SJSA1 (cell line): ENCODE data around the gene KRTAP10-7. TPM values are rescaled to one million over a fixed set of nuclear protein-coding genes. Genes with fewer than 3 reads are reported as not detected.
"Not testable (repeated sequence)": the region's sequence is repeated elsewhere in the genome, so short reads cannot be mapped to it uniquely, and the experiment has no call there.

Experiments
- DNase-seq, 2 experiments: peaks; one replicate each; pipeline ENCODE4 v3.0.0-alpha.2; 2015 to 2020; ENCODE audit warnings: low spot score in 2 of 2, low read depth in 1 of 2
- H3K27ac ChIP-seq: fragments of 250-450 bp; sonication (Bioruptor Pico); 2 replicates; pipeline ENCODE4 v1.5.1; 2020; ENCODE audit warnings: mild to moderate bottlenecking, moderate library complexity
- H3K27me3 ChIP-seq: fragments of 250-450 bp; sonication (Bioruptor Pico); replicated peaks from 2 replicates; pipeline ENCODE4 v1.5.1; 2020; ENCODE audit warnings: mild to moderate bottlenecking, moderate library complexity
- H3K36me3 ChIP-seq: fragments of 250-450 bp; sonication (Bioruptor Pico); 2 replicates; pipeline ENCODE4 v1.5.1; 2020; ENCODE audit warnings: mild to moderate bottlenecking
- H3K4me1 ChIP-seq: fragments of 250-450 bp; sonication (Bioruptor Pico); replicated peaks from 2 replicates; pipeline ENCODE4 v1.6.1; 2021; ENCODE audit warnings: mild to moderate bottlenecking
- H3K4me3 ChIP-seq: fragments of 250-450 bp; sonication (Bioruptor Pico); 2 replicates; pipeline ENCODE4 v1.5.1; 2020; ENCODE audit warnings: mild to moderate bottlenecking
- H3K9me3 ChIP-seq: fragments of 250-450 bp; sonication (Bioruptor Pico); replicated peaks from 2 replicates; pipeline ENCODE4 v1.5.1; 2020; ENCODE audit warnings: mild to moderate bottlenecking
- total RNA-seq: library from RNA; depleted of rRNA; stranded (reverse); fragments of >200 nt; shearing (Covaris generic); gene quantifications from 2 replicates; pipeline ENCODE4 v1.2.3, GENCODE V29; 2014

Gene KRTAP10-7
- total RNA-seq, 1 experiment from 2014 or later = not detected

GRCh38 chr21:44627831-44628233 is 27.4 kb downstream of the KRTAP10-7 start:
- not testable (repeated sequence) for H3K4me1 ChIP-seq, DNase-seq, H3K27me3 ChIP-seq, H3K4me3 ChIP-seq, H3K27ac ChIP-seq, H3K36me3 ChIP-seq
- H3K9me3 ChIP-seq = peaks cover 12% of the 10 kb centered on the region

- peaks cover 12% of the 10 kb centered on the region for H3K9me3 ChIP-seq
- H3K4me3 ChIP-seq = no peak overlapping the region
- H3K4me1 ChIP-seq = no peaks in the 10 kb centered on the region
- no peak overlapping the region for H3K27ac ChIP-seq
- no peaks in the 10 kb centered on the region for H3K36me3 ChIP-seq
- H3K27me3 ChIP-seq = no peaks in the 10 kb centered on the region
- no peak for DNase-seq
These were observed 28.5 kb downstream of the KRTAP10-7 start for GRCh38 chr21:44628707-44629391.

- Histone ChIP-seq H3K4me1 (no peaks in the 10 kb centered on the region), H3K27me3 (no peaks in the 10 kb centered on the region), H3K27ac (no peak overlapping the region), H3K9me3 (peaks cover 5% of the 10 kb centered on the region), H3K36me3 (no peaks in the 10 kb centered on the region), H3K4me3 (no peak overlapping the region)
- no peak for DNase-seq
These were observed 30.0 kb downstream of the KRTAP10-7 start for GRCh38 chr21:44630440-44630839.

GRCh38 chr21:44632067-44632466 is 31.7 kb downstream of the KRTAP10-7 start:
- Histone ChIP-seq H3K4me1 (no peaks in the 10 kb centered on the region), H3K4me3 (no peak overlapping the region), H3K36me3 (no peaks in the 10 kb centered on the region), H3K9me3 (peaks cover 5% of the 10 kb centered on the region), H3K27me3 (no peaks in the 10 kb centered on the region), H3K27ac (no peak overlapping the region)
- no peak for DNase-seq

- peak in 1 of 2 experiments; percentile 37 for DNase-seq
- no peak overlapping the region for H3K4me3 ChIP-seq
- H3K27ac ChIP-seq = no peak overlapping the region
- no peaks in the 10 kb centered on the region for H3K27me3 ChIP-seq
- peaks cover 5% of the 10 kb centered on the region for H3K9me3 ChIP-seq
- H3K36me3 ChIP-seq = no peaks in the 10 kb centered on the region
- H3K4me1 ChIP-seq = no peaks in the 10 kb centered on the region
These were observed 36.0 kb downstream of the KRTAP10-7 start for GRCh38 chr21:44636209-44637017.

- Histone ChIP-seq H3K9me3 (no peaks in the 10 kb centered on the region), H3K27ac (no peak within 1 kb of the TSS), H3K4me1 (no peaks in the 10 kb centered on the region), H3K36me3 (no peaks in the 10 kb centered on the region), H3K4me3 (no peak within 1 kb of the TSS), H3K27me3 (no peaks in the 10 kb centered on the region)
- DNase-seq = peak in 1 of 2 experiments; percentile 40
These were observed 36.8 kb downstream of the KRTAP10-7 start, which contains the start of gene KRTAP10-10 for GRCh38 chr21:44637018-44637850. TSS of gene KRTAP10-10 (plus strand) at chr21:44637356. CDS start at chr21:44637418, 62 bp downstream.

GRCh38 chr21:44637851-44638348 is 37.5 kb downstream of the KRTAP10-7 start:
- H3K4me1 ChIP-seq, H3K27ac ChIP-seq, H3K36me3 ChIP-seq, H3K4me3 ChIP-seq, DNase-seq, H3K27me3 ChIP-seq, H3K9me3 ChIP-seq: not testable (repeated sequence)

- H3K9me3 ChIP-seq, H3K27ac ChIP-seq, H3K4me1 ChIP-seq, H3K36me3 ChIP-seq, H3K27me3 ChIP-seq, H3K4me3 ChIP-seq, DNase-seq: not testable (repeated sequence)
These were observed 38.3 kb downstream of the KRTAP10-7 start for GRCh38 chr21:44638506-44639330.

- no peak for DNase-seq
- no peaks in the 10 kb centered on the region for H3K27me3 ChIP-seq
These were observed 38.9 kb downstream of the KRTAP10-7 start for GRCh38 chr21:44639331-44639655.

GRCh38 chr21:44640761-44641160 is 40.4 kb downstream of the KRTAP10-7 start:
- H3K4me3 ChIP-seq = no peak overlapping the region
- no peaks in the 10 kb centered on the region for H3K4me1 ChIP-seq
- H3K27ac ChIP-seq = no peak overlapping the region
- H3K36me3 ChIP-seq = no peaks in the 10 kb centered on the region
- no peak for DNase-seq
- H3K27me3 ChIP-seq = no peaks in the 10 kb centered on the region
- H3K9me3 ChIP-seq = no peaks in the 10 kb centered on the region

More at GRCh38 chr21:44639331-44639655, 38.9 kb downstream of the KRTAP10-7 start:
- H3K27ac ChIP-seq = no peak overlapping the region
- H3K9me3 ChIP-seq = no peaks in the 10 kb centered on the region
- H3K4me1 ChIP-seq = no peaks in the 10 kb centered on the region
- H3K4me3 ChIP-seq = no peak overlapping the region
- H3K36me3 ChIP-seq = no peaks in the 10 kb centered on the region

GRCh38 chr21:44643741-44644310 is 43.4 kb downstream of the KRTAP10-7 start:
- 0 out of 2 replicates have a peak, but pooled peaks cover 5% of the 10 kb centered on the region for H3K27me3 ChIP-seq
- no peak overlapping the region for H3K4me3 ChIP-seq
- no peaks in the 10 kb centered on the region for H3K36me3 ChIP-seq
- DNase-seq = no peak
- H3K9me3 ChIP-seq = no peaks in the 10 kb centered on the region
- H3K27ac ChIP-seq = no peak overlapping the region
- H3K4me1 ChIP-seq = no peaks in the 10 kb centered on the region

GRCh38 chr21:44644878-44645277 is 44.5 kb downstream of the KRTAP10-7 start:
- no peak overlapping the region for H3K27ac ChIP-seq
- H3K4me1 ChIP-seq = no peaks in the 10 kb centered on the region
- no peak overlapping the region for H3K4me3 ChIP-seq
- no peaks in the 10 kb centered on the region; the same call in 1 of the 2 replicates for H3K9me3 ChIP-seq
- no peaks in the 10 kb centered on the region for H3K36me3 ChIP-seq
- H3K27me3 ChIP-seq = 0 out of 2 replicates have a peak, but pooled peaks cover 8% of the 10 kb centered on the region
- DNase-seq = no peak
